CD14-positive monocyte (primary cell): ENCODE measurements around the gene ESPNL. TPM values are rescaled to one million over a fixed set of nuclear protein-coding genes. Genes with fewer than 3 reads are reported as not detected.

ENCODE experiments used
- DNase-seq, 3 donors: peaks; one replicate each; pipeline ENCODE4 v3.0.0-alpha.2; 2011 to 2022
- H2AFZ ChIP-seq: 2 replicates; pipeline ENCODE4 v1.6.0; 2012; ENCODE audit warnings: mild to moderate bottlenecking, low read depth, low read length, inconsistent platforms; ENCODE audit not compliant: insufficient read depth, poor library complexity, severe bottlenecking
- H3K27ac ChIP-seq, 2 donors: 1 replicate in 1 of 2; 2 replicates in 1 of 2; pipeline ENCODE4 v1.5.1; 2012 to 2013; ENCODE audit warnings: low read length in 2 of 2, control low read depth in 1 of 2, inconsistent platforms in 1 of 2, low read depth in 1 of 2, mild to moderate bottlenecking in 1 of 2
- H3K27me3 ChIP-seq, 2 donors: one replicate each; pipeline versions ENCODE4 v1.6.0 to v1.6.1; 2011 to 2013; ENCODE audit warnings: low read length in 2 of 2; ENCODE audit not compliant: control insufficient read depth in 2 of 2, insufficient read depth in 2 of 2
- H3K36me3 ChIP-seq, 2 donors: replicated peaks in 1 of 2; 1 replicate in 1 of 2; 2 replicates in 1 of 2; pipeline versions ENCODE4 v1.5.1 to v1.6.1; 2012 to 2013; ENCODE audit warnings: low read length in 2 of 2, control low read depth in 1 of 2, inconsistent platforms in 1 of 2, mild to moderate bottlenecking in 1 of 2; ENCODE audit not compliant: insufficient read depth in 2 of 2, control insufficient read depth in 1 of 2
- H3K4me1 ChIP-seq, 2 donors: 1 replicate in 1 of 2; 2 replicates in 1 of 2; pipeline versions ENCODE4 v1.5.1 to v1.6.1; 2012 to 2013; ENCODE audit warnings: low read length in 2 of 2, control low read depth in 1 of 2, inconsistent platforms in 1 of 2, mild to moderate bottlenecking in 1 of 2, moderate library complexity in 1 of 2; ENCODE audit not compliant: insufficient read depth in 2 of 2, control insufficient read depth in 1 of 2
- H3K4me2 ChIP-seq: replicated peaks from 2 replicates; pipeline ENCODE3; 2012; ENCODE audit warnings: low read length, moderate library complexity, mild to moderate bottlenecking; ENCODE audit not compliant: poor library complexity, severe bottlenecking; ENCODE audit errors: extremely low read depth
- H3K4me3 ChIP-seq, 3 experiments: fragments of 200-600 bp in 1 of 3; sonication (generic) in 1 of 3; replicated peaks in 1 of 3; 1 replicate in 2 of 3; 2 replicates in 1 of 3; pipeline ENCODE4 v1.5.1; 2011 to 2013; ENCODE audit warnings: low read length in 3 of 3, mild to moderate bottlenecking in 3 of 3, control low read depth in 2 of 3, low read depth in 2 of 3, inconsistent platforms in 1 of 3, moderate library complexity in 1 of 3
- H3K79me2 ChIP-seq: 2 replicates; pipeline ENCODE4 v1.6.0; 2012; ENCODE audit warnings: mild to moderate bottlenecking, control low read depth, inconsistent platforms, low read length, moderate library complexity; ENCODE audit not compliant: insufficient read depth
- H3K9ac ChIP-seq: 2 replicates; pipeline ENCODE4 v1.6.0; 2017; ENCODE audit warnings: low read length, mild to moderate bottlenecking; ENCODE audit not compliant: insufficient read depth, poor library complexity, severe bottlenecking
- H3K9me3 ChIP-seq, 2 donors: replicated peaks in 1 of 2; 1 replicate in 1 of 2; 2 replicates in 1 of 2; pipeline versions ENCODE4 v1.5.1 to v1.6.1; 2012 to 2013; ENCODE audit warnings: low read length in 2 of 2, control low read depth in 1 of 2; ENCODE audit not compliant: control insufficient read depth in 1 of 2, insufficient read depth in 1 of 2
- H4K20me1 ChIP-seq: 2 replicates; pipeline ENCODE4 v1.6.0; 2012; ENCODE audit warnings: mild to moderate bottlenecking, low read length, control low read depth, moderate library complexity; ENCODE audit not compliant: insufficient read depth
- H3K27ac Mint-ChIP-seq, 7 donors: one replicate each; pipeline ENCODE4 v1.8.0; 2020; ENCODE audit warnings: mild to moderate bottlenecking in 7 of 7, mixed read lengths in 7 of 7, moderate library complexity in 6 of 7, inconsistent platforms in 2 of 7
- H3K27me3 Mint-ChIP-seq, 3 donors: one replicate each; pipeline ENCODE4 v1.8.0; 2021 to 2022; ENCODE audit warnings: low read depth in 3 of 3, mild to moderate bottlenecking in 3 of 3, mixed read lengths in 3 of 3, moderate library complexity in 3 of 3, inconsistent platforms in 1 of 3
- H3K36me3 Mint-ChIP-seq, 2 donors: one replicate each; pipeline ENCODE4 v1.8.0; 2020; ENCODE audit warnings: mixed read lengths in 2 of 2, inconsistent platforms in 1 of 2, mild to moderate bottlenecking in 1 of 2
- H3K4me1 Mint-ChIP-seq: one replicate; pipeline ENCODE4 v1.8.0; 2020; ENCODE audit warnings: mild to moderate bottlenecking, mixed read lengths
- H3K4me3 Mint-ChIP-seq, 2 donors: one replicate each; pipeline ENCODE4 v1.8.0; 2020; ENCODE audit warnings: mild to moderate bottlenecking in 2 of 2, mixed read lengths in 2 of 2, moderate library complexity in 1 of 2
- H3K9me3 Mint-ChIP-seq, 7 donors: one replicate each; pipeline ENCODE4 v1.8.0; 2020 to 2022; ENCODE audit warnings: mixed read lengths in 7 of 7, mild to moderate bottlenecking in 6 of 7, moderate library complexity in 6 of 7, inconsistent platforms in 2 of 7
- WGBS: methylation state at CpG from one replicate; pipeline ENCODE4 v1.1.5; 2013; ENCODE audit warnings: missing lambda C conversion rate; ENCODE audit not compliant: insufficient coverage; 5-methylcytosine and 5-hydroxymethylcytosine counted together
- intact Hi-C, 2 donors: fragments of 100-400 bp; cut with micrococcal nuclease; formaldehyde crosslinking; loops; one replicate each; pipeline versions ENCODE4 v1.15.0 to v1.15.1; 2023
- polyA plus RNA-seq, 3 donors: library from polyadenylated mRNA; depleted of rRNA in 1 of 3; unstranded in 2 of 3; stranded (reverse) in 1 of 3; fragments of 300-500 nt in 2 of 3; fragments of >200 nt in 1 of 3; fragmentation: Illumina TruSeq in 2 of 3; gene quantifications; 1 replicate in 2 of 3; 2 replicates in 1 of 3; pipeline ENCODE4 v1.2.3, GENCODE V29; 2012 to 2021
- TF ChIP-seq, protein P1 (sequence below): fragments of 200-600 bp; IDR thresholded peaks from one replicate; pipeline ENCODE4 v1.8.0; 2022; ENCODE audit warnings: antibody characterized with exemption, mild to moderate bottlenecking

ESPNL gene
- polyA plus RNA-seq, 3 donors, result not detected

GRCh38 chr2:238121511-238122286, 21.6 kb downstream of the ESPNL start:
- H3K9ac ChIP-seq, result no peak overlapping the region
- no peak overlapping the region for H3K27ac Mint-ChIP-seq
- no peaks in the 10 kb centered on the region for H3K4me1 ChIP-seq
- H3K9me3 Mint-ChIP-seq, result peaks cover 0 to 4% (median 1%) of the 10 kb centered on the region in 7 donors
- H3K27ac ChIP-seq, result no peak overlapping the region
- H3K4me1 Mint-ChIP-seq, result no peaks in the 10 kb centered on the region
- H4K20me1 ChIP-seq, result no peaks in the 10 kb centered on the region
- TF ChIP-seq, protein P1, sequence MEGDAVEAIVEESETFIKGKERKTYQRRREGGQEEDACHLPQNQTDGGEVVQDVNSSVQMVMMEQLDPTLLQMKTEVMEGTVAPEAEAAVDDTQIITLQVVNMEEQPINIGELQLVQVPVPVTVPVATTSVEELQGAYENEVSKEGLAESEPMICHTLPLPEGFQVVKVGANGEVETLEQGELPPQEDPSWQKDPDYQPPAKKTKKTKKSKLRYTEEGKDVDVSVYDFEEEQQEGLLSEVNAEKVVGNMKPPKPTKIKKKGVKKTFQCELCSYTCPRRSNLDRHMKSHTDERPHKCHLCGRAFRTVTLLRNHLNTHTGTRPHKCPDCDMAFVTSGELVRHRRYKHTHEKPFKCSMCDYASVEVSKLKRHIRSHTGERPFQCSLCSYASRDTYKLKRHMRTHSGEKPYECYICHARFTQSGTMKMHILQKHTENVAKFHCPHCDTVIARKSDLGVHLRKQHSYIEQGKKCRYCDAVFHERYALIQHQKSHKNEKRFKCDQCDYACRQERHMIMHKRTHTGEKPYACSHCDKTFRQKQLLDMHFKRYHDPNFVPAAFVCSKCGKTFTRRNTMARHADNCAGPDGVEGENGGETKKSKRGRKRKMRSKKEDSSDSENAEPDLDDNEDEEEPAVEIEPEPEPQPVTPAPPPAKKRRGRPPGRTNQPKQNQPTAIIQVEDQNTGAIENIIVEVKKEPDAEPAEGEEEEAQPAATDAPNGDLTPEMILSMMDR, result no peak
- intact Hi-C loops, result no loop called here
- H3K79me2 ChIP-seq, result no peaks in the 10 kb centered on the region
- H3K36me3 ChIP-seq, result no peaks in the 10 kb centered on the region
- WGBS, result 92% methylated on average over 18 of the region's 27 CpGs
- no peaks in the 10 kb centered on the region for H3K9me3 ChIP-seq
- no peak overlapping the region for H3K4me2 ChIP-seq
- H3K27me3 ChIP-seq, result peaks cover 0 to 3% of the 10 kb centered on the region in 2 donors
- peaks cover 10 to 20% (median 17%) of the 10 kb centered on the region in 3 donors for H3K27me3 Mint-ChIP-seq
- H2AFZ ChIP-seq, result no peak overlapping the region
- no peak overlapping the region for H3K4me3 ChIP-seq
- H3K4me3 Mint-ChIP-seq, result no peak overlapping the region
- H3K36me3 Mint-ChIP-seq, result no peaks in the 10 kb centered on the region
- no peak for DNase-seq

DNA sequence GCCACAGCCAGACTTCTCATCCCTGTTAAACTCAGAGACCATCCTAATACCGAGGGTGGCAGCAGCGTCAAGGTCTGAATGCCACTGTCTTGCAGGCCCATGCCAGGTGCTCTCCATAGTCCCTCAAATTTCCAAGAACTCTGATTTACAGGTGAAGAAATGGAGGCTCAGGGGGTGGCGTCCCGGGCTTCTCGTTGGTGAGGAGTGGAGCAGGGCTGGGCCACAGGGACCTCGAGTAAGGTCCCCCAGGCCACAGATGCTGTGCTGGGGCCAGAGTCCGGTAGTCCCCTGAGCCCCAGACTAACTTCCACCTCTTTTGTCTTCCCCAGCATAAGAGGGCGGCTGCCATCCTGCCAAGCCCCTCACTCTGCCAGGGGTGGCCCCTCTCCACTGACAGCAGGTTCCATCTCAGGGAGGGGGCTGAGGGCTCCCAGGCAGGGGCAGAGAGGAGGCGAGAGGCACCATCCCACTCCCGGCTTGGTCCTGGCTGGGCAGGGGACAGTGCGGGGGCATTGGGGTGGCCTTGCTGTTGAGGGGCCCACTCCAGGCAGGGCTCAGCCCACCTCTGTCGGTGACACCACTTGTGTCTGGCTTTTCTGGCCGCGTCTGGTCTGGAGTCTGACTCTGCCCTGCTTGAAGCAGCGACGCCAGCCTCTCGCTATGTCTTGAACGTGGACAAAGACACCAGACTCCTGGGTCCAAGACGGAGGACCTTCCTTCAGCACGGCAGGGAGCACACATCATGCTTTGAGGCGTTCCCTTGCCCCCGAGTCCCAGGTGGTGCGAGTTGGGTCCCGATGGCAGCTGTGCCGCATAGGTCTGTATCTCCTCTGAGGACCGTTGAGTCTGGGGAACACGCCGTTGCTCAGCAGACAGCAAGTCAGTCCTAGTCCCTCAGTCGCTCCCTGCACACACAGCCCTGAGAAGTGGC, 22.4 kb downstream of the ESPNL start:
- no peaks in the 10 kb centered on the region for H3K79me2 ChIP-seq
- H3K4me2 ChIP-seq, result no peak overlapping the region
- Mint-ChIP-seq H3K4me1 (no peaks in the 10 kb centered on the region), H3K36me3 (no peaks in the 10 kb centered on the region), H3K9me3 (peaks cover 0 to 4% (median 0%) of the 10 kb centered on the region in 7 donors), H3K4me3 (no peak overlapping the region), H3K27me3 (peaks cover 8 to 18% (median 15%) of the 10 kb centered on the region in 3 donors), H3K27ac (no peak overlapping the region)
- H3K9me3 ChIP-seq, result no peaks in the 10 kb centered on the region
- peaks cover 0 to 3% of the 10 kb centered on the region in 2 donors for H3K4me1 ChIP-seq
- H2AFZ ChIP-seq, result no peak overlapping the region
- H4K20me1 ChIP-seq, result no peaks in the 10 kb centered on the region
- peaks cover 0 to 3% of the 10 kb centered on the region in 2 donors for H3K27me3 ChIP-seq
- no peak overlapping the region for H3K9ac ChIP-seq
- 95% methylated on average over 24 of the region's 29 CpGs for WGBS
- no peak overlapping the region for H3K4me3 ChIP-seq
- intact Hi-C loops, result no loop called here
- H3K36me3 ChIP-seq, result no peaks in the 10 kb centered on the region
- DNase-seq, result no peak
- TF ChIP-seq, protein P1, result no peak
- no peak overlapping the region for H3K27ac ChIP-seq
